Bronchial epithelial cell (primary cell): Measurements from ENCODE around the gene TRAPPC2B. TPM values are rescaled to one million over a fixed set of nuclear protein-coding genes. Genes with fewer than 3 reads are reported as not detected.

ENCODE experiments used
- DNase-seq: peaks from one replicate; pipeline ENCODE4 v3.0.0-alpha.2; 2010; ENCODE audit warnings: low read depth
- FAIRE-seq: peaks from 2 replicates; lab custom pipeline; 2011; peaks lifted over from hg19 to GRCh38; lab: Jason Lieb, UNC
- H3K27me3 ChIP-seq: 2 replicates; pipeline ENCODE4 v1.5.1; 2011; ENCODE audit warnings: low read length; ENCODE audit not compliant: control insufficient read depth, insufficient read depth
- H3K36me3 ChIP-seq: 2 replicates; pipeline ENCODE4 v1.5.1; 2011; ENCODE audit warnings: low read length; ENCODE audit not compliant: control insufficient read depth, insufficient read depth
- H3K4me3 ChIP-seq: 2 replicates; pipeline ENCODE4 v1.5.1; 2011; ENCODE audit warnings: mild to moderate bottlenecking, low read depth, low read length, control low read depth
- total RNA-seq: library from RNA; depleted of rRNA; stranded (reverse); fragments of >200 nt; gene quantifications from 2 replicates; pipeline ENCODE4 v1.2.1, GENCODE V29; 2014
- TF ChIP-seq, protein P1 (sequence below): IDR thresholded peaks from 2 replicates; pipeline ENCODE4 v1.5.1; 2011; ENCODE audit warnings: mild to moderate bottlenecking, moderate library complexity, low read length, control low read depth, inconsistent platforms; ENCODE audit not compliant: insufficient read depth, severe bottlenecking

Gene TRAPPC2B
- total RNA-seq, 1 donor from 2014 or later, result 13.7 TPM

DNA sequence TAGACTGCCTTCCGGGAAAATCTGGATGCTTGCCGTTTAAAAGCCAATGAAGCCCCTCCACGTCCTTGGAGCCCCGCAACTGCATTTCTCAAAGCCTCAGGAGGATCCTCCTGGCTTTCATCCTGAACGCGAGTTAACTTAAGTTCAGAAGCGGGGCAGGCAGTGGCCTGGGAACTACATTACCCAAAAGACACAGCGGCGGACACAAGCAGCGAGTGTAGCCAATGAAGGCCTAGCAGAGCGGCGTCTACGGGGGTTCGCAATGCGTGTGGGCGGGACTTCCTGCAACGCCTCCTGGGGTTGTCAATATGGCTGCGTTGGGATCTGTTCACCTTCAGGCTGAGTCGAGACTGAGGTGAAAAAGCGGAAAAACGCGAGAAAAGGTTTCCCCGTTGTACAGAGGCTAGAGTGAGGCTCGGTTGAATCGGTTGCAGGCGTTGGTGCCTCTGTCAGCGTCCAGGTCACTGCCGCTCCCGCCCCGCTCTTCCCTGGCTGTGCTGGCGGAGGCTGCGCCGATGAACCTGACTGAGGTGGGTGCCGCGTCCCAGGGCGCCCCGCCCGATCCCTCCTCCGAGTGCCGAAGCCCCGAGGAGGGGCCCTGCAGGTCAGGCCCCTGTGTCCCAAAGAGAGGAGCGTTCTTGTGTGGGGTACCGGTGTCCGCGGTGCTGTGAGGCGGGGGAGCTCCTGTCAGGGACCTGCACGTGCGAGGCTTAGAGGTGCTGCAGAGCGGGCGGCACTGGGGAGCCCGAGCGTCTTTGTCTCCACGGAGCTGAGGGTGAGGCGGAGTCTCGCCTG, 47.7 kb downstream of the TRAPPC2B start, which contains the start of gene ZNF17:
Gene ZNF17, plus strand, starts transcription at position 285 of the 795 bp plus-strand sequence. CDS start 2,455 bp downstream, outside the sequence.
- FAIRE-seq (peak; percentile 81), DNase-seq (peak; percentile 90)
- TF ChIP-seq, protein P1, sequence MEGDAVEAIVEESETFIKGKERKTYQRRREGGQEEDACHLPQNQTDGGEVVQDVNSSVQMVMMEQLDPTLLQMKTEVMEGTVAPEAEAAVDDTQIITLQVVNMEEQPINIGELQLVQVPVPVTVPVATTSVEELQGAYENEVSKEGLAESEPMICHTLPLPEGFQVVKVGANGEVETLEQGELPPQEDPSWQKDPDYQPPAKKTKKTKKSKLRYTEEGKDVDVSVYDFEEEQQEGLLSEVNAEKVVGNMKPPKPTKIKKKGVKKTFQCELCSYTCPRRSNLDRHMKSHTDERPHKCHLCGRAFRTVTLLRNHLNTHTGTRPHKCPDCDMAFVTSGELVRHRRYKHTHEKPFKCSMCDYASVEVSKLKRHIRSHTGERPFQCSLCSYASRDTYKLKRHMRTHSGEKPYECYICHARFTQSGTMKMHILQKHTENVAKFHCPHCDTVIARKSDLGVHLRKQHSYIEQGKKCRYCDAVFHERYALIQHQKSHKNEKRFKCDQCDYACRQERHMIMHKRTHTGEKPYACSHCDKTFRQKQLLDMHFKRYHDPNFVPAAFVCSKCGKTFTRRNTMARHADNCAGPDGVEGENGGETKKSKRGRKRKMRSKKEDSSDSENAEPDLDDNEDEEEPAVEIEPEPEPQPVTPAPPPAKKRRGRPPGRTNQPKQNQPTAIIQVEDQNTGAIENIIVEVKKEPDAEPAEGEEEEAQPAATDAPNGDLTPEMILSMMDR, result no peak
- H3K36me3 ChIP-seq, result no peaks in the 10 kb centered on the region
- H3K4me3 ChIP-seq, result peak within 1 kb of the TSS; percentile 68
- H3K27me3 ChIP-seq, result no peaks in the 10 kb centered on the region

Other genes starting within 250 kb of the TRAPPC2B start
- gene USP29, start 243.6 kb upstream of the TRAPPC2B start, total RNA-seq, result not detected in 2 replicates
- gene ZIM3, start 218.3 kb upstream of the TRAPPC2B start, total RNA-seq, result not detected in 2 replicates
- not detected in 2 replicates for gene DUXA, start 196.1 kb upstream of the TRAPPC2B start, total RNA-seq
- gene ZNF264, start 172.1 kb upstream of the TRAPPC2B start, total RNA-seq, result 43.1 and 46.1 TPM in 2 replicates
- gene AURKC, start 132.5 kb upstream of the TRAPPC2B start, total RNA-seq, result 1.3 and 1.6 TPM in 2 replicates
- gene ZNF805, start 122.9 kb upstream of the TRAPPC2B start, total RNA-seq, result 21.9 and 27.9 TPM in 2 replicates
- gene ZNF460, start 83.1 kb upstream of the TRAPPC2B start, total RNA-seq, result 126 and 131 TPM in 2 replicates
- 13.2 and 14.7 TPM in 2 replicates for gene ZNF543, start 43.1 kb upstream of the TRAPPC2B start, total RNA-seq
- 12.7 and 13.7 TPM in 2 replicates for gene ZNF304, start 12.3 kb upstream of the TRAPPC2B start, total RNA-seq
- gene ZNF547, start within 50 bp of the TRAPPC2B start, total RNA-seq, result 3.6 and 3.9 TPM in 2 replicates
- gene ZNF548, start 26.3 kb downstream of the TRAPPC2B start, total RNA-seq, result 30.1 and 31.9 TPM in 2 replicates
- gene ZNF17, start 47.6 kb downstream of the TRAPPC2B start, total RNA-seq, result 9.0 and 11.3 TPM in 2 replicates
- 18.4 and 23.2 TPM in 2 replicates for gene ZNF749, start 71.8 kb downstream of the TRAPPC2B start, total RNA-seq
- gene VN1R1, start 93.6 kb downstream of the TRAPPC2B start, total RNA-seq, result 0.53 and 1.2 TPM in 2 replicates
- gene ZNF772, start 114.0 kb downstream of the TRAPPC2B start, total RNA-seq, result 11.8 and 24.3 TPM in 2 replicates
- gene ZNF419, start 124.2 kb downstream of the TRAPPC2B start, total RNA-seq, result 17.6 and 33.8 TPM in 2 replicates
- 20.5 and 31.7 TPM in 2 replicates for gene ZNF773, start 136.4 kb downstream of the TRAPPC2B start, total RNA-seq
- 6.9 and 7.6 TPM in 2 replicates for gene ZNF549, start 163.8 kb downstream of the TRAPPC2B start, total RNA-seq
- gene ZNF550, start 196.3 kb downstream of the TRAPPC2B start, total RNA-seq, result 6.3 and 9.7 TPM in 2 replicates
- 5.5 and 7.4 TPM in 2 replicates for gene ZNF416, start 215.4 kb downstream of the TRAPPC2B start, total RNA-seq
- gene ZIK1, start 220.6 kb downstream of the TRAPPC2B start, total RNA-seq, result 7.4 and 8.4 TPM in 2 replicates
- gene ZNF530, start 236.3 kb downstream of the TRAPPC2B start, total RNA-seq, result 3.7 and 3.9 TPM in 2 replicates